Astrocyte of the spinal cord (primary cell): ENCODE data around the gene PLEKHO2.
A peak's percentile ranks its signal among the peaks of the same experiment; 100 is the strongest.

Experiments used
- DNase-seq: peaks from one replicate; pipeline ENCODE4 v3.0.0; 2011; ENCODE audit warnings: low read depth, low spot score
- H3K4me3 ChIP-seq: 2 replicates; pipeline ENCODE4 v1.5.1; 2011; ENCODE audit warnings: low read depth, mild to moderate bottlenecking, low read length, moderate library complexity
- in situ Hi-C: cut with HindIII; loops from 2 replicates; pipeline ENCODE4 v1.10.0; 2017; ENCODE audit warnings: low sequenced_read_pairs
- TF ChIP-seq, protein P1 (sequence below): IDR thresholded peaks from 2 replicates; pipeline ENCODE4 v1.5.1; 2012; ENCODE audit warnings: low read depth, mild to moderate bottlenecking, low read length, inconsistent platforms

Gene PLEKHO2

DNA sequence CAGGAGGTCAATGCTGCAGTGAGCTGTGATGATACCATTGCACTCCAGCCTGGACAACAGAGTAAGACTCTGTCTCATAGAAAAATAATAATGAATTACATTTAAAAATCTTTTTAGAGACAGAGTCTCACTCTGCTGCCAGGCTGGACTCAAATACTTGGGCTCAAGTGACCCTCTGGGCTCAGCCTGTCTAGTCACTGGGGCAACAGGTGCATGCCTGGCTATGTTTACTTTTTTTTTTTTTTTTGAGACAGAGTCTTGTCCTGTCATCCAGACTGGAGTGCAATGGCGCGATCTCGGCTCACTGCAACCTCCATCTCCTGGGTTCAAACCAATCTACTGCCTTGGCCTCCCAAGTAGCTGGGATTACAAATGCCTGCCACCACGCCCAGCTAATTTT, 8.0 kb upstream of the PLEKHO2 start:
- H3K4me3 ChIP-seq: no peak overlapping the region
- no peak for DNase-seq
- TF ChIP-seq, protein P1, sequence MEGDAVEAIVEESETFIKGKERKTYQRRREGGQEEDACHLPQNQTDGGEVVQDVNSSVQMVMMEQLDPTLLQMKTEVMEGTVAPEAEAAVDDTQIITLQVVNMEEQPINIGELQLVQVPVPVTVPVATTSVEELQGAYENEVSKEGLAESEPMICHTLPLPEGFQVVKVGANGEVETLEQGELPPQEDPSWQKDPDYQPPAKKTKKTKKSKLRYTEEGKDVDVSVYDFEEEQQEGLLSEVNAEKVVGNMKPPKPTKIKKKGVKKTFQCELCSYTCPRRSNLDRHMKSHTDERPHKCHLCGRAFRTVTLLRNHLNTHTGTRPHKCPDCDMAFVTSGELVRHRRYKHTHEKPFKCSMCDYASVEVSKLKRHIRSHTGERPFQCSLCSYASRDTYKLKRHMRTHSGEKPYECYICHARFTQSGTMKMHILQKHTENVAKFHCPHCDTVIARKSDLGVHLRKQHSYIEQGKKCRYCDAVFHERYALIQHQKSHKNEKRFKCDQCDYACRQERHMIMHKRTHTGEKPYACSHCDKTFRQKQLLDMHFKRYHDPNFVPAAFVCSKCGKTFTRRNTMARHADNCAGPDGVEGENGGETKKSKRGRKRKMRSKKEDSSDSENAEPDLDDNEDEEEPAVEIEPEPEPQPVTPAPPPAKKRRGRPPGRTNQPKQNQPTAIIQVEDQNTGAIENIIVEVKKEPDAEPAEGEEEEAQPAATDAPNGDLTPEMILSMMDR: no peak
- in situ Hi-C loops: no loop called here

DNA sequence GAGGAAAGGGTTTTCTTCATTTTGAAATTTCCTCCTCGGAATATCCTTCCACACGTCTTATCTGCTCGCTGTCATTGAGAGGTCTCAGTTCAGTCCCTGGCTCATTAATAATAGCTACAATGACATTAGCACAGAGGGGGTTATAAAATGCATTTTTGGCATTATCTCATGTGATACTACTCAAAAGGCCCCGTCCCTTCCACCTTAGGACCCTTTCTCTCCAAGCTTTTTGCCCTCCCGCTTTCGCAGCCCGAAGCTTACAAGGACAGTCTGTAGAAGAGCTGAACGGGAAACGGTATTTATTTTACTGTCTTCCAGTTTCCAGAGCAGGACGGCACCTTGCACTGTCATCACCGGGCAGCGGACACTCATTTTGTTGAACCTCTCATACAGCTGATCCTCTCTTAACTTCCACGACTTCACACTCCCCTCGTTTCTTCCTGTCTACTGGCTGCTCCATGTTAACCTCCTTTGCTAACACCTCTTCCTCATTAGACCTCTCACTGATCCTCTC, 5.6 kb upstream of the PLEKHO2 start:
- DNase-seq: no peak
- TF ChIP-seq, protein P1: no peak
- in situ Hi-C loops: no loop called here
- H3K4me3 ChIP-seq: no peak overlapping the region

DNA sequence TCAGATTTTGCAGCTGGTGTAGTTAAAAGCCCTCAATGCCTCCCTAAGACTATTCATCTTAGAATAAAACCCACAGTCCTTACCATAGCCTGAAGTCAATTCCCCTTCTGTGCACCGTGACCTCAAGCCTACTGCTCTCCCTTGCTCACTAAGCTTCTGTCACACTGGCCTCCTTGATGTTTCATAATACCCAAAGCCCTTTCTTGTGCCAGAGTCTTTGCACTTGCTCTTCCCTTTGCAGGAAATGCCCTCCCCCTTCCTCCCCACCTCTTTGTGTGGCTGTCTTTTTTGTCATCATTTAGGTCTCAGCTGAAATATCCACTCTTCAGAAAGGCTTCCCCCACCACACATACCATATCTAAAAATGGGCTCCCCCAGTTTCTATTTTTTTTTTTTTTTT, 4.2 kb upstream of the PLEKHO2 start:
- TF ChIP-seq, protein P1: no peak
- in situ Hi-C loops: no loop called here
- H3K4me3 ChIP-seq: no peak overlapping the region
- no peak for DNase-seq

DNA sequence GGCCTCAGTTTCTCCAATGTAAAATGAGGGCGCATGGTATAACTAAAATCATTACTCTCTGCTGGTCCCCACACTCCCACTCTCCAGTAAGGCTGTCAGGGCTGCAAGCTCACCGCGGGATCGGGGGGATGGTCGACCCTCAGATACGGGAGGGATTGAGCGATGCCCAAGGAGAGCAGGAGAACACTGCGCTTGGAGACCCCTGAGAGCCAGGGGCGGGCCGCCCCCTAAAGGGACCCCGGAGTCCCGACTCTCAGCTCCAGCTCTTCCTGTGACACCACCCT, 713 bp upstream of the PLEKHO2 start:
- TF ChIP-seq, protein P1: no peak
- in situ Hi-C loops: no loop called here
- no peak for DNase-seq
- H3K4me3 ChIP-seq: peak overlapping the region; percentile 60

DNA sequence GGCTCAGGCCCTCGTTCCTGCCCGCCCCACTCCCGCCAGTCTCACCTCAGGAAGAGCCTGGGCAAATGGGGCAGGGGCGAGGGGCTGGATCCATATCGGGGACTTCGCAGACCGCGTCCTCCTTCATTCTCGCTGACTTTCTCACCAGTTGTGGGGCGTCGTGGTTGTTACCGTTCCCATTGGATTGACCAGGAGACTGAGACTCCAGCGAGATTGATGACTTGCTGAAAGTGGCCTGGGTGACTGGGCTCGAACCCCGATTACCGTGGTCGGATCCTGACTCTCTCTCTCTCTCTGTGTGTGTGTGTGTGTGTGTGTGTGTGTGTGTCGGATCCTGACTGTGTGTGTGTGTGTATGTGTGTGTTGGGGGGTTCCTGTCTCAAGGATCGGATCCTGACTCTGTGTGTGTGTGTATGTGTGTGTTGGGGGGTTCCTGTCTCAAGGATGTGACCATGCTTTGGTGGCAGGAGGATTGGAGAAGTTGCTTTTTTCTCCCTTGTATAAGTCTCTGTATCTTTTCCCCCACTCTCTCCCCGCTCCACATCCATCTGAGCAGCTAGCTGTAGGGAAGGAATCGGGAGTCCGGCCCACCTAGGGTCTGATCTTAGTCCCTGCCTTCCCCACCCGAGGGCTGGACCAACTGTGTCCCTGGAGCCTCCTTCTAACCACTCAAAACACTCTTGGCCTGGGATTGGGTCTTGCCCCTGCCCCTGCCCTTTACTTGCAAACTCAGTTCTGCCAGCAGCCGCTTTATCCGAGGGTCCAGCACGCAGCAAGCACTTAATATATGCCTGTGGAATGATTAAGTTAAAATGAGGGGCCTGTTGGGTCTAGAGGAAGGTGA, 603 bp downstream of the PLEKHO2 start:
- in situ Hi-C loops: no loop called here
- H3K4me3 ChIP-seq: peak overlapping the region; percentile 91
- TF ChIP-seq, protein P1: no peak
- DNase-seq: peak; percentile 38

DNA sequence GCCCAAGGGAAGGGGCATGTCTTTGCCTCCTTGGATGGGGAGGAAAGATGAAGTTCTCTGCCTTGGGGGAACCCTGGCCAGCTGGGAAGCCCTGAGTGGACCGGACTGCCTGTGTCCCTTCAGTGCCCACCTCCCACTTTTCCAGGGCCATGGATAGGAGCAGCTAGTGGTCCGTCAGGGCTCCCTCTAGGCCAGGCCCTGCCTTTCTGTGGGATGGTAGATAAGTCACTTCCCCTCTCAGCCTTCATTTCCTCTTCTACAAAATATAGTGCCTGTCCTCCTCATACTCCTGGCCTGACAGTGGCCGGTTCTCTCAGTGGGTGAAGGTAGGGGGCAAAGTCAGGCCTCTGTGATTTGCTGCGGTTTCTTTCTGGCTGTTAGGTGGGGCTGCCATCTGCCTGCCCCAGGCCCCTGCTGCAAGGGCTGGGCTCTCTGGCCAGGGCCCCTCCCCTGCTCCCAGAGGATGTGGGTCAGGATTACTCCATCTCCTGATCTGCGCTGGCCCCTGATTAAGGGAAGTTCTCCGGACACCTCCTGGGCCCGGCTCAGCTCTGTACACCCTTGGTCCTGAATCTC, 1.4 kb downstream of the PLEKHO2 start:
- H3K4me3 ChIP-seq: peak overlapping the region; percentile 91
- TF ChIP-seq, protein P1: no peak
- in situ Hi-C loops: no loop called here
- peak; percentile 49 for DNase-seq
